Measurements from ENCODE around the gene AMBP. TPM values are rescaled to one million over a fixed set of nuclear protein-coding genes. Genes with fewer than 3 reads are reported as not detected.

The AMBP gene
- total RNA-seq, 1 experiment from 2014 or later, result 0.20 TPM

- no peak overlapping the region for H3K4me3 Mint-ChIP-seq
- Histone ChIP-seq H2BK15ac (ENCODE audit: low read depth, low read length) (no peak overlapping the region), H3K14ac (ENCODE audit: insufficient read depth, low read length) (no peak overlapping the region), H4K20me1 (ENCODE audit: control insufficient read depth, insufficient read depth, insufficient read length) (no peaks in the 10 kb centered on the region), H3K56ac (ENCODE audit: insufficient read length, low read depth, low read length) (no peak overlapping the region), H3K23ac (ENCODE audit: insufficient read length, low read depth, low read length) (no peak overlapping the region), H3K79me2 (ENCODE audit: insufficient read depth, low read length) (no peaks in the 10 kb centered on the region), H2AK5ac (ENCODE audit: insufficient read length, low read length) (no peak overlapping the region), H3K27ac (ENCODE audit: insufficient read length, low read depth, low read length) (no peak overlapping the region), H3T11ph (ENCODE audit: low read length) (no peak overlapping the region), H3K79me1 (ENCODE audit: insufficient read depth, low read depth, low read length, poor library complexity, severe bottlenecking) (no peaks in the 10 kb centered on the region), H2BK12ac (ENCODE audit: insufficient read length, low read depth, low read length) (no peak overlapping the region), H3K4me2 (ENCODE audit: insufficient read depth, insufficient read length, low read length) (no peak overlapping the region), H4K91ac (ENCODE audit: insufficient read length, low read depth, low read length) (no peak overlapping the region), H3K4ac (ENCODE audit: low read depth, low read length) (no peak overlapping the region), H2BK5ac (ENCODE audit: insufficient read length, low read length) (no peak overlapping the region), H2BK120ac (ENCODE audit: low read depth, low read length, poor library complexity, severe bottlenecking) (no peak overlapping the region), H3K9ac (ENCODE audit: extremely low read depth, insufficient read length, low read length) (no peak overlapping the region), H4K5ac (ENCODE audit: insufficient read length, low read depth, low read length) (no peak overlapping the region), H2BK20ac (ENCODE audit: low read depth, low read length, poor library complexity, severe bottlenecking) (no peak overlapping the region), H3K4me1 (ENCODE audit: insufficient read depth, low read length) (0 out of 2 replicates have a peak, but pooled peaks cover 2% of the 10 kb centered on the region), H3K23me2 (ENCODE audit: insufficient read length, low read depth, low read length, poor library complexity, severe bottlenecking) (peaks cover 7% of the 10 kb centered on the region), H3K18ac (ENCODE audit: insufficient read length, low read depth, low read length) (no peak overlapping the region), H3K9me3 (ENCODE audit: control insufficient read depth, low read depth, low read length) (no peaks in the 10 kb centered on the region), H3K27me3 (ENCODE audit: insufficient read depth, low read length) (peaks cover 3% of the 10 kb centered on the region; the same call in 1 of the 2 replicates), H4K8ac (replicated peaks; ENCODE audit: insufficient read length, low read depth, low read length) (no peak overlapping the region), H2AFZ (ENCODE audit: low read length) (no peak overlapping the region)
- peaks cover 2 to 4% (median 3%) of the 10 kb centered on the region in 3 experiments; a peak in 4 of 7 replicates for H3K36me3 Mint-ChIP-seq (ENCODE audit: insufficient read depth in 1 of 3, low read depth in 3 of 3)
- H3K4me1 Mint-ChIP-seq, result peaks cover 8 to 22% of the 10 kb centered on the region in 2 experiments
- H3K9me3 Mint-ChIP-seq, result peaks cover 12% of the 10 kb centered on the region in 2 experiments
- no peak for DNase-seq
- H3K27me3 Mint-ChIP-seq (ENCODE audit: low read depth), result peaks cover 85% of the 10 kb centered on the region
- TF ChIP-seq CTCF (conservative IDR thresholded peaks at IDR 0.05), result no peak
- WGBS (ENCODE audit: extremely low coverage, insufficient read length, low lambda C conversion rate), result no CpG with 5 or more reads among the region's 1 CpG
- no peak overlapping the region for H3K27ac Mint-ChIP-seq
Measured at GRCh38 chr9:114100536-114100935, 22.4 kb upstream of the AMBP start.
